Esophagus muscularis mucosa (tissue), 4 donors: ENCODE measurements around the gene CCDC9B. TPM values are rescaled to one million over a fixed set of nuclear protein-coding genes. Genes with fewer than 3 reads are reported as not detected.

ENCODE experiments used
- DNase-seq: peaks from one replicate; pipeline ENCODE4 v3.0.0-alpha.2; 2017; ENCODE audit errors: extremely low spot score
- H3K27ac ChIP-seq, 4 donors: fragments of 200-600 bp; sonication (generic); replicated peaks in 1 of 4; 1 replicate in 3 of 4; 2 replicates in 1 of 4; pipeline ENCODE4 v1.5.1; 2016 to 2019; ENCODE audit warnings: mild to moderate bottlenecking in 1 of 4
- H3K27me3 ChIP-seq, 4 donors: fragments of 200-600 bp; sonication (generic); one replicate each; pipeline versions ENCODE4 v1.5.1 to v1.6.0; 2016 to 2019
- H3K36me3 ChIP-seq, 4 donors: fragments of 200-600 bp; sonication (generic); one replicate each; pipeline ENCODE4 v1.5.1; 2016 to 2019
- H3K4me1 ChIP-seq, 4 donors: fragments of 200-600 bp; sonication (generic); one replicate each; pipeline ENCODE4 v1.5.1; 2016 to 2019
- H3K4me3 ChIP-seq, 4 donors: fragments of 200-600 bp; sonication (generic); 1 replicate in 2 of 4; 2 replicates in 2 of 4; pipeline ENCODE4 v1.5.1; 2016 to 2019; ENCODE audit warnings: mild to moderate bottlenecking in 4 of 4, moderate library complexity in 1 of 4
- H3K9me3 ChIP-seq, 4 donors: fragments of 200-600 bp; sonication (generic); 1 replicate in 3 of 4; 2 replicates in 1 of 4; pipeline ENCODE4 v1.5.1; 2016 to 2019
- CTCF ChIP-seq, 3 experiments: fragments of 200-600 bp in 2 of 3; fragments of 450-650 bp in 1 of 3; sonication (generic) in 2 of 3; IDR thresholded peaks; one replicate each; pipeline ENCODE4 v1.5.1; 2017 to 2019; ENCODE audit warnings: antibody characterized with exemption in 3 of 3, mild to moderate bottlenecking in 2 of 3, moderate library complexity in 1 of 3
- EP300 ChIP-seq: sonication (generic); formaldehyde crosslinking; IDR thresholded peaks from one replicate; pipeline ENCODE4 v1.6.1; 2017; ENCODE audit warnings: antibody characterized with exemption
- POLR2A ChIP-seq: fragments of 450-650 bp; IDR thresholded peaks from one replicate; pipeline ENCODE4 v1.6.1; 2017; ENCODE audit warnings: antibody characterized with exemption, moderate library complexity, mild to moderate bottlenecking, low read depth
- POLR2AphosphoS5 ChIP-seq, 2 donors: sonication (generic); formaldehyde crosslinking; IDR thresholded peaks; one replicate each; pipeline ENCODE4 v1.6.1; 2017; ENCODE audit warnings: antibody characterized with exemption in 2 of 2
- WGBS: methylation state at CpG from one replicate; pipeline ENCODE4 v1.1.5; 2018; 5-methylcytosine and 5-hydroxymethylcytosine counted together
- intact Hi-C: fragments of 100-400 bp; cut with DNase I; formaldehyde crosslinking; loops from one replicate; pipeline ENCODE4 v1.15.1; 2023
- total RNA-seq, 4 donors: library from RNA; depleted of rRNA; stranded (reverse); fragments of >200 nt; gene quantifications; one replicate each; pipeline versions ENCODE4 v1.1.0 to v1.2.1, GENCODE V29; 2016

The CCDC9B gene
- total RNA-seq, 4 donors from 2014 or later = 22.9 to 82.6 (median 56.3) TPM

DNA sequence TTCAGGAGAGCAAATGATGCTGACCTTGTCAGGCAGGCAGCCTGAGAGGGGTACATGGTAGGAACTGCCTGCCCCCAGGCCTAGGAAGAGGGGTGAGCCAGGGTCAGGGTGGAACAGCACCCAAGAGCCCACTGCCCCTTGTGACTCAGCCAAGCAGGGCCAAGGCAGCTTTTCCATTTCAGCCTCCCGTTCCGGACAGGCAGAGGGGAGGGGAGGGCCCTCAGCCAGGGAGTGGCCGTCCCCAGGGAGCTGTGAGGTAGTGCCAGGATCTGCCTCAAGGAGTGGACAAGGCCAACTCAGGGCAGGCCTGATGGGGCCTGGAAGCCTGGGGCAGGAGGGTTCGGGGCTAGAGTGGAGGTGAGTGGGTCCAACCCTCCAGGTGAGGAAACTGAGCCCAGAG, 52.8 kb downstream of the CCDC9B start:
- TF ChIP-seq POLR2AphosphoS5 (IDR thresholded peaks at IDR 0.05) (no peak), POLR2A (no peak), CTCF (IDR thresholded peaks at IDR 0.05) (no peak), EP300 (no peak)
- H3K4me3 ChIP-seq = no peak overlapping the region
- no peaks in the 10 kb centered on the region for H3K9me3 ChIP-seq
- no peaks in the 10 kb centered on the region for H3K36me3 ChIP-seq
- intact Hi-C loops = no loop called here
- H3K27me3 ChIP-seq = peaks cover 6 to 24% (median 11%) of the 10 kb centered on the region in 4 donors
- peaks cover 19 to 26% (median 23%) of the 10 kb centered on the region in 4 donors for H3K4me1 ChIP-seq
- H3K27ac ChIP-seq = no peak overlapping the region
- 87% methylated on average over 4 of the region's 4 CpGs for WGBS
- no peak for DNase-seq

DNA sequence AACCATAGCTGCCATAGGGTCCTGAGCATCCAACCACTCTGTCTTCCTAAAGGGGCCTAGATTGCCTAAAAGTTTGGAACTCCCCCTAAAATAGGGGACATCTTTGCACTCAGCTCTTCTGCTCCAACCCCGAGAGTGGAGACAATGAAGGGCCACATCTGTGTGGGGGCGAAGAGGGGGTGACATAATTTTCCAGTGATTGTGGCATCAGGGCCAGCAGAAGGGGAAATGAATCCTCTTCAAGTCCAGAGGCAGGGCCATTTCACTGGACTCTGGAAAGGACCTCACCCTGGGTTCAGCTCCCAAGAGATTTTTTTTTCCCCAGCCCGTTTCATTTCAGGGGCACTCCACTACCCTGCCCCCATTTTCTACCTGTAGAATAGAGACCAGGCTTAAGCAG, 53.2 kb downstream of the CCDC9B start:
- H3K27ac ChIP-seq = no peak overlapping the region
- H3K27me3 ChIP-seq = peaks cover 11 to 28% (median 15%) of the 10 kb centered on the region in 4 donors
- WGBS = 92% methylated on average over 3 of the region's 3 CpGs
- DNase-seq = no peak
- TF ChIP-seq EP300 (no peak), POLR2A (no peak), CTCF (IDR thresholded peaks at IDR 0.05) (no peak), POLR2AphosphoS5 (IDR thresholded peaks at IDR 0.05) (no peak)
- peaks cover 24 to 30% (median 28%) of the 10 kb centered on the region in 4 donors for H3K4me1 ChIP-seq
- intact Hi-C loops = no loop called here
- H3K4me3 ChIP-seq = no peak overlapping the region
- no peaks in the 10 kb centered on the region for H3K9me3 ChIP-seq
- H3K36me3 ChIP-seq = no peaks in the 10 kb centered on the region

DNA sequence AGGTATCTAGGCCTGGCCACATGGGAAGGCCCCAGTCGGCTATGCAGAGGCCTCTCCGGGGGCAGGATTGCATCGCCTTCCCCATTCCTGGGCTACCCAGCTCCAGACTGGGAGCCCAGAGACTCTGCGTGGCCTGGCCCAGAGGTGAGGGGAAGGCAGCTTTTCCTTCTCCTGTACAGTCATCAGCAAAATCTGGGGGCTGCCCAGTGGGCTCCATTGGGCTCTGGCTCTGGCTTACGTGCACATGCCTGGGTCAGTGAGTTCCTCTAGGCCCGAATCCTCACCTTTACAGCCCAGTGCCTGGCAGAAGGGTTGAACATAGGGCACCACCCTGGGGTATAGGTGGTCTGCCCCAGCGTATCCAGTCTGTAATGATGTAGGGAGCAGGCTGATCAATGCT, 53.9 kb downstream of the CCDC9B start:
- Histone ChIP-seq H3K27ac (no peak overlapping the region), H3K9me3 (no peaks in the 10 kb centered on the region), H3K27me3 (peaks cover 17 to 35% (median 22%) of the 10 kb centered on the region in 4 donors), H3K4me1 (peaks cover 31 to 36% (median 34%) of the 10 kb centered on the region in 4 donors), H3K36me3 (no peaks in the 10 kb centered on the region), H3K4me3 (no peak overlapping the region)
- TF ChIP-seq POLR2AphosphoS5 (IDR thresholded peaks at IDR 0.05) (no peak), EP300 (no peak), POLR2A (no peak), CTCF (IDR thresholded peaks at IDR 0.05) (no peak)
- no CpG with 5 or more reads among the region's 7 CpGs for WGBS
- intact Hi-C loops = no loop called here
- DNase-seq = no peak

DNA sequence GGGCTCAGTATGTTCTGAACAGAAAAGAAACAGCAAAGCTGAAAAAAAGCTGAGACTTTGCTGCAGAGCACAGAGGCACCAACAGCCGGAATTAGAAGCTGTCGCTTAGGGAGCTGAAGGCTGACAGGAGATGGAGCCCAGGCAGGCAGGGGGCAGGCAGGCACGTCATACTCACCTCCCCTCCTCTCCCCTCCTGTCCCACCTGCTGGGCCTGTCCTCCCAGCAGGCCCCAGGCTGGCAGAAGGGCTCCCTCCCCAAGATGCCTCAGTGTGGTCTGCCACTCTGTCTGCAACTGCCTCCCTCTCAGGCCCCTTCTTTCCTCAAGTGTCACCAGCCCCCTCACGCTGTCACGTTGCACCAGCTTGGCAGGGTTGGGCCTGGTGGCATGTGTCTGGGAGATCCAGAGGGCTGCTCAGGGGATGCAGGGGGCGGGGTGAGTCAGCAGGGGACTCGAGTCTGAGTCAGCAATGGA, 54.6 kb downstream of the CCDC9B start:
- intact Hi-C loops = no loop called here
- H3K4me1 ChIP-seq = peaks cover 30 to 34% (median 34%) of the 10 kb centered on the region in 4 donors

More for the DNA sequence above, 54.6 kb downstream of the CCDC9B start:
- peaks cover 17 to 42% (median 28%) of the 10 kb centered on the region in 4 donors for H3K27me3 ChIP-seq
- no peak for DNase-seq
- H3K27ac ChIP-seq = no peak overlapping the region
- no peaks in the 10 kb centered on the region for H3K9me3 ChIP-seq
- TF ChIP-seq CTCF (IDR thresholded peaks at IDR 0.05) (no peak), POLR2AphosphoS5 (IDR thresholded peaks at IDR 0.05) (no peak)
- no peak overlapping the region for H3K4me3 ChIP-seq
- 74% methylated on average over 4 of the region's 7 CpGs for WGBS
- H3K36me3 ChIP-seq = no peaks in the 10 kb centered on the region
